MM.1S (cell line): ENCODE data around the gene RASSF6.

Source experiments
- DNase-seq: peaks from one replicate; pipeline ENCODE4 v3.0.0-alpha.2; 2015
- H2AFZ ChIP-seq: fragments of 300-600 bp; sonication (generic); 2 replicates; pipeline ENCODE4 v1.6.0; 2016; ENCODE audit warnings: antibody characterized with exemption, low read length
- H3F3A ChIP-seq: fragments of 300-600 bp; sonication (generic); 2 replicates; pipeline ENCODE4 v1.6.1; 2016; ENCODE audit warnings: mild to moderate bottlenecking, antibody characterized with exemption, low read length, moderate library complexity, mixed read lengths; ENCODE audit not compliant: insufficient read depth
- H3K27ac ChIP-seq: fragments of 300-600 bp; sonication (generic); 2 replicates; pipeline ENCODE4 v1.5.1; 2016; ENCODE audit warnings: mild to moderate bottlenecking, low read length
- H3K27me3 ChIP-seq: fragments of 300-600 bp; sonication (generic); replicated peaks from 2 replicates; pipeline ENCODE4 v1.6.0; 2016; ENCODE audit warnings: low read length; ENCODE audit not compliant: insufficient read depth
- H3K36me3 ChIP-seq: fragments of 300-600 bp; sonication (generic); replicated peaks from 2 replicates; pipeline ENCODE4 v1.6.1; 2016; ENCODE audit warnings: mild to moderate bottlenecking, low read length, mixed read lengths; ENCODE audit not compliant: insufficient read depth
- H3K4me1 ChIP-seq: fragments of 300-600 bp; sonication (generic); 2 replicates; pipeline ENCODE4 v1.6.1; 2016; ENCODE audit warnings: low read length, mixed read lengths
- H3K4me2 ChIP-seq: fragments of 300-600 bp; sonication (generic); 2 replicates; pipeline ENCODE4 v1.6.0; 2016; ENCODE audit warnings: low read depth, low read length
- H3K4me3 ChIP-seq: fragments of 300-600 bp; sonication (generic); 2 replicates; pipeline ENCODE4 v1.5.1; 2016; ENCODE audit warnings: low read length, mixed read lengths
- H3K79me2 ChIP-seq: fragments of 300-600 bp; sonication (generic); 2 replicates; pipeline ENCODE4 v1.6.1; 2016; ENCODE audit warnings: mixed run types, low read length, mixed read lengths
- H3K9ac ChIP-seq: fragments of 300-600 bp; sonication (generic); 2 replicates; pipeline ENCODE4 v1.6.1; 2016; ENCODE audit warnings: low read length, mixed read lengths
- H3K9me2 ChIP-seq: fragments of 300-600 bp; sonication (generic); replicated peaks from 2 replicates; pipeline ENCODE4 v1.6.1; 2016; ENCODE audit warnings: mild to moderate bottlenecking, low read length, mixed read lengths; ENCODE audit not compliant: insufficient read depth
- H3K9me3 ChIP-seq: fragments of 300-600 bp; sonication (generic); replicated peaks from 2 replicates; pipeline ENCODE4 v1.6.1; 2016; ENCODE audit warnings: mild to moderate bottlenecking, low read length, mixed read lengths; ENCODE audit not compliant: insufficient read depth
- H4K20me1 ChIP-seq: fragments of 300-600 bp; sonication (generic); 2 replicates; pipeline ENCODE4 v1.6.1; 2016; ENCODE audit warnings: mild to moderate bottlenecking, low read length, moderate library complexity, mixed read lengths; ENCODE audit not compliant: insufficient read depth
- EZH2 ChIP-seq: fragments of 300-600 bp; sonication (generic); optimal IDR thresholded peaks from 2 replicates; pipeline ENCODE3; 2017; ENCODE audit warnings: low read depth, mild to moderate bottlenecking, antibody characterized with exemption, low read length, mixed read lengths
- EZH2phosphoT487 ChIP-seq: fragments of 300-600 bp; sonication (generic); IDR thresholded peaks from 2 replicates; pipeline ENCODE4 v1.6.1; 2018; ENCODE audit warnings: antibody characterized with exemption, low read length
- TF ChIP-seq, protein P1 (sequence below): fragments of 300-600 bp; sonication (generic); IDR thresholded peaks from 2 replicates; pipeline ENCODE4 v1.5.1; 2016; ENCODE audit warnings: antibody characterized with exemption, low read length, mixed read lengths

Gene RASSF6, protein sequence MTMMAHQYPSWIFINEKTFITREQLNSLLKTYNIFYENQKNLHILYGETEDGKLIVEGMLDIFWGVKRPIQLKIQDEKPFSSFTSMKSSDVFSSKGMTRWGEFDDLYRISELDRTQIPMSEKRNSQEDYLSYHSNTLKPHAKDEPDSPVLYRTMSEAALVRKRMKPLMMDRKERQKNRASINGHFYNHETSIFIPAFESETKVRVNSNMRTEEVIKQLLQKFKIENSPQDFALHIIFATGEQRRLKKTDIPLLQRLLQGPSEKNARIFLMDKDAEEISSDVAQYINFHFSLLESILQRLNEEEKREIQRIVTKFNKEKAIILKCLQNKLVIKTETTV

DNA sequence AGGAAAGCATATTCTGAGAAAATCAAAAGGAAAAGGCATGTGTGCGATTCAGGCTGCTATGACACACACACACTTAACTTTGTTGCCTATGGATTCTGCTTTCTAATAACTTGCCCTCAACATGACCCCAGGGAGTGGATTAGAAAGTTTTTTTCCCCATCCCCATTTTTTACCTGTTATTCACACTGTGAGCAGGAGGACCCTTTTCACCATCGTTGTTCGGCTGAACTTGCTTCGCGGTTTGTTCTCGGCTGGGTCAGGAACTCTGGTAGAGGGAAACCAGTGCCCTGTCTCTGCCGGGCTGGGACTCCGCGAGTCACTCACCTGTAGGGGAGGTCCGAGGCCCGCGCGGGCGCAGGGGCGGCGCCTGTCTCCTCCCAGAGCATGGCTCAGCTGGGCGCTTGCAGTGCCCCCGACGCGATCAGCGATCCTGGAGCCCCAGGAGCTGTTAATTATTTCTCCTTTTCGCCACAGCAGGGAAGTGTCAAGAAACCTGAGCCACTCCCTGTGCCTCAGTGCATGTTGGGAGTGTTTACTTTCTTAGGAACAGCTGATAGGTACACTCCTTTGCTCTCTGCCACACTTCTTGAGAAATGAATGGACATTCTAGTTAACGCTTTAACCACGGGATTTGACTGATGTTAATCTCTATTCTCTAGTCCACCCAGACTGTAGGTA lies at the start of gene RASSF6:
RASSF6 (minus strand) TSS at position 322 of the 678 bp plus-strand sequence. CDS start 8,641 bp downstream, outside the sequence.
- H3K9me2 ChIP-seq: no peaks in the 10 kb centered on the region
- DNase-seq: peak; percentile 81
- H3K36me3 ChIP-seq: no peaks in the 10 kb centered on the region
- H3K4me1 ChIP-seq: peaks cover 14% of the 10 kb centered on the region
- peaks cover 15% of the 10 kb centered on the region for H3F3A ChIP-seq
- H2AFZ ChIP-seq: peak within 1 kb of the TSS; percentile 85
- H3K4me3 ChIP-seq: peak within 1 kb of the TSS; percentile 58
- H3K4me2 ChIP-seq: peak within 1 kb of the TSS; percentile 94
- H4K20me1 ChIP-seq: no peaks in the 10 kb centered on the region
- TF ChIP-seq EZH2 (no peak), EZH2phosphoT487 (no peak)
- TF ChIP-seq, protein P1, sequence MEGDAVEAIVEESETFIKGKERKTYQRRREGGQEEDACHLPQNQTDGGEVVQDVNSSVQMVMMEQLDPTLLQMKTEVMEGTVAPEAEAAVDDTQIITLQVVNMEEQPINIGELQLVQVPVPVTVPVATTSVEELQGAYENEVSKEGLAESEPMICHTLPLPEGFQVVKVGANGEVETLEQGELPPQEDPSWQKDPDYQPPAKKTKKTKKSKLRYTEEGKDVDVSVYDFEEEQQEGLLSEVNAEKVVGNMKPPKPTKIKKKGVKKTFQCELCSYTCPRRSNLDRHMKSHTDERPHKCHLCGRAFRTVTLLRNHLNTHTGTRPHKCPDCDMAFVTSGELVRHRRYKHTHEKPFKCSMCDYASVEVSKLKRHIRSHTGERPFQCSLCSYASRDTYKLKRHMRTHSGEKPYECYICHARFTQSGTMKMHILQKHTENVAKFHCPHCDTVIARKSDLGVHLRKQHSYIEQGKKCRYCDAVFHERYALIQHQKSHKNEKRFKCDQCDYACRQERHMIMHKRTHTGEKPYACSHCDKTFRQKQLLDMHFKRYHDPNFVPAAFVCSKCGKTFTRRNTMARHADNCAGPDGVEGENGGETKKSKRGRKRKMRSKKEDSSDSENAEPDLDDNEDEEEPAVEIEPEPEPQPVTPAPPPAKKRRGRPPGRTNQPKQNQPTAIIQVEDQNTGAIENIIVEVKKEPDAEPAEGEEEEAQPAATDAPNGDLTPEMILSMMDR: 0 out of 2 replicates have a peak, but pooled peaks have one; percentile 4
- no peaks in the 10 kb centered on the region for H3K27me3 ChIP-seq
- H3K79me2 ChIP-seq: 0 out of 2 replicates have a peak, but pooled peaks cover 4% of the 10 kb centered on the region
- peak within 1 kb of the TSS; percentile 46; the same call in 1 of the 2 replicates for H3K27ac ChIP-seq
- H3K9ac ChIP-seq: peak within 1 kb of the TSS; percentile 48
- no peaks in the 10 kb centered on the region for H3K9me3 ChIP-seq

DNA sequence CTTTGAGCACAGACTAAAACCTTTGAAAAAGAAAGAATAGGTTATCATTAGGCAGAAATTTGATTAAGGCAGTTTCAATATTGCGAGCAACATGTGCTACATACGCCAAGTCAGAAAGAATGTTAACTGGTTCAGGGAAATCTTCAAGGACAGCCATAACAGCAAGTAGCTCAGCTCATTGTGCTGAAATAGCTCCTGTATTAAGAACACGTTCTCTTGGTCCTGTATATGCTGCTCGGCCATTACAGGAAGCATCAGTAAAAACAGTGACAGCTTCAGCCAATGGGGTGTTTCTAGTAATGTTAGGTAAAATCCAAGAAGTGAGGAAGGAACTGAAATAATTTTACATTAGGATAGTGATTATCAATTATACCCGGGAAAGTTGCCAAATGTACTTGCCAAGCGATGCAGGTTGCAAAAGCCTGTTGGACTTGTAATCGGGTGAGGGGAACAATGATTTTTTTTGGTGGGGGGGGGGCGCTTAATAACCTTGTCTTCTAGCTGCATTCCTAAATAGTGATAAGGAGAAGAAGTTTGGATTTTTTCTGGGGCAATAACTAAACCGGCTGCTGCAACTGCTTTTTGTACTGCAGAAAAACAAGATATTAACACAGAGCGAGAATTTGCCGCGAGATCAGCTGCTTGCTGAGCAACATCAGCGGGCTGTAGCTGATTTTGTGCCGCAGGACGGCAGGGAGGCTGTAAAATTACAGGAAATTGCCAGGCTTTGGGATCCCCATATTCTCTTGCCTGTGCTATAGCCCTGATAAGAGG lies 49.4 kb upstream of the RASSF6 start:
- DNase-seq: no peak
- Histone ChIP-seq H3K9me3 (no peaks in the 10 kb centered on the region), H3K4me1 (no peaks in the 10 kb centered on the region), H3K27ac (no peak overlapping the region), H3K9me2 (no peaks in the 10 kb centered on the region), H3K36me3 (no peaks in the 10 kb centered on the region), H4K20me1 (no peaks in the 10 kb centered on the region), H3K4me2 (no peak overlapping the region), H3K27me3 (no peaks in the 10 kb centered on the region), H3K79me2 (no peaks in the 10 kb centered on the region), H3F3A (no peaks in the 10 kb centered on the region), H3K9ac (no peak overlapping the region), H2AFZ (no peak overlapping the region), H3K4me3 (no peak overlapping the region)
- no peak for TF ChIP-seq EZH2phosphoT487
- TF ChIP-seq, protein P1: no peak
- no peak for TF ChIP-seq EZH2

DNA sequence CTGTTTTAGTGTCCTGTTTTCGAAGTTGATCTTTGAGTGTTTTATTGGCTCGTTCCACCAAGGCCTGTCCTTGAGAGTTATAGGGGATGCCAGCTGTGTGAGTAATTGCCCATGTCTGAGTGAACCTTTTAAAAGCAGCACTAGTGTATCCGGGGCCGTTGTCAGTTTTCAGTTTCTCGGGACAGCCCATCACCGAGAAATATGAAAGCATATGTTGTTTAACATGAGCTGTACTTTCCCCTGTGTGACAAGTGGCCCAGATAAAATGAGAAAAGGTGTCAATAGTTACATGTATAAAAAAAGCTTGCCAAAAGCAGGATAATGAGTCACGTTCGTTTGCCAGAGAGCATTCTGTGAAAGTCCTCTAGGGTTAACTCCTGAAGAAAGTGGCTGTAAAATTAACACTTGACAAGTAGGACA lies 48.6 kb upstream of the RASSF6 start:
- Histone ChIP-seq H3K4me3 (no peak overlapping the region), H3K9me3 (no peaks in the 10 kb centered on the region), H4K20me1 (no peaks in the 10 kb centered on the region), H2AFZ (no peak overlapping the region), H3K36me3 (no peaks in the 10 kb centered on the region), H3K27me3 (no peaks in the 10 kb centered on the region), H3K9me2 (no peaks in the 10 kb centered on the region), H3K79me2 (no peaks in the 10 kb centered on the region), H3K27ac (no peak overlapping the region), H3K4me1 (no peaks in the 10 kb centered on the region), H3K9ac (no peak overlapping the region), H3F3A (no peaks in the 10 kb centered on the region), H3K4me2 (no peak overlapping the region)
- no peak for DNase-seq
- TF ChIP-seq EZH2 (no peak), EZH2phosphoT487 (no peak)
- TF ChIP-seq, protein P1: no peak
